Cerebellar cortex (tissue), 1 donor: ENCODE data around the gene DNER.

Source experiments
- DNase-seq: peaks from one replicate; pipeline ENCODE4 v3.0.0-alpha.2; 2015; ENCODE audit warnings: low spot score

Gene DNER

DNA sequence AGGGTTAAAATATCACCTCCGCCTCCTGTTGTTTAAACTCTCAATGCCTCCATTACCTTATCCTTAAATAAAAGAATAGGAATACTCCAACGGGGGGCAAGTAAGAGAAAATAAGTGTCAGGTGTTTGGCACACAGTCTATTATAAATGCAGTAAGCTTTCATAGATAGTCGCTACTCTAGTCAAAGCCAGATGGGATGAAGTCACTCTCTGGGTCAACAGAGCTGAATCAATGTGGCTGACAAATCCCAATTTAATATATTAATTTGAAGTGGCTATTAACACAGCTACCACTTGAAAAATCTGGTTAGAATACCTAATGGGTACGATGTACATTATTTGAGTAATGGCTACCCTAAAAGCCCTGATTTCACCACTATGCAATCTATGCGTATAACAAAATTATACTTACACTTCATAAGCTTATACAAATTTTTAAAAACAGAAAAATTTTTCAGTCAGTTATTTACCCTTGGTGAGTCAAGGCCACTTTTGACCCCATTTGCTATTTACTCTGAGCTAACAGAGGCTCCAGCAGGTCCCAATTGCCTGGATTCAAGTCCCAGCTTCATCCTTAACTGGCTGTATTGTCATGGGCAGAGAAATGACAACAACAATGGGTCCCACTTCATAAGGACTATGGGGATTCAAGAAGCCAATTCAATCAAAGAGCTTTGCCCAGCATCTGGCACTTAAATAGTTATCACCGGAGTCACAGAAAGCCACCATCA is 275.8 kb downstream of the DNER start:
- DNase-seq = no peak

GRCh38 chr2:229437467-229437866 is 276.9 kb downstream of the DNER start:
- no peak for DNase-seq

- DNase-seq = no peak
Measured at GRCh38 chr2:229434187-229434586, 280.2 kb downstream of the DNER start.

- DNase-seq = no peak
Measured at GRCh38 chr2:229433351-229433750, 281.0 kb downstream of the DNER start.

DNA sequence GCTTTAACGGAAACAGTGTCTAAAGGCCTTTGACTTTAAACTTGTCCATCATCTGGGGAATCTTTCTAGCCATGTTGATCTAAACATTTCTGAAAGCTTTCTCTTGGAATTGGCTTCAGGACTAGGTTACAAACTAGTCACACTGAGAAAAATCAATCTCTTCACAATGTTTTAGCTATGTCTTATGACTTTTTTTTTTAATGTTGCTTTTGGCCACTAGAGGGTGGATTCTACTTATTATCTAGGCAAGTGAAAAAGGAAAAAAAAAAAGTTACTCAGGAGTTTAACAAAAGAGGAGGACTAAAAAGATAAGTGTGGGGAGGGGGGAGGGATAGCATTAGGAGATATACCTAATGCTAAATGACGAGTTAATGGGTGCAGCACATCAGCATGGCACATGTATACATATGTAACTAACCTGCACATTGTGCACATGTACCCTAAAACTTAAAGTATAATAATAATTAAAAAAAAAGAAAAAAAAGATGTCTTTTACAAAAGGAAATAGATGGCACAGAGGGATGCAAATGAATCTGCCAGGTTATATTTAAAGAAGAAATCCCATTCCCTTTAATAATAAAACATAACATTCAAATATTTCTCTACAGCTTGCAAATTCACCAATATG is 282.9 kb downstream of the DNER start:
- peak; percentile 48 for DNase-seq

GRCh38 chr2:229429589-229429988 is 284.8 kb downstream of the DNER start:
- DNase-seq = no peak

GRCh38 chr2:229426464-229426863 is 287.9 kb downstream of the DNER start:
- DNase-seq = no peak

GRCh38 chr2:229425598-229425997 is 288.8 kb downstream of the DNER start:
- no peak for DNase-seq

- peak; percentile 29 for DNase-seq
Measured at GRCh38 chr2:229422063-229422462, 292.3 kb downstream of the DNER start.

- DNase-seq = no peak
Measured at GRCh38 chr2:229419158-229419557, 295.2 kb downstream of the DNER start.

GRCh38 chr2:229417916-229418315 is 296.4 kb downstream of the DNER start:
- no peak for DNase-seq

DNA sequence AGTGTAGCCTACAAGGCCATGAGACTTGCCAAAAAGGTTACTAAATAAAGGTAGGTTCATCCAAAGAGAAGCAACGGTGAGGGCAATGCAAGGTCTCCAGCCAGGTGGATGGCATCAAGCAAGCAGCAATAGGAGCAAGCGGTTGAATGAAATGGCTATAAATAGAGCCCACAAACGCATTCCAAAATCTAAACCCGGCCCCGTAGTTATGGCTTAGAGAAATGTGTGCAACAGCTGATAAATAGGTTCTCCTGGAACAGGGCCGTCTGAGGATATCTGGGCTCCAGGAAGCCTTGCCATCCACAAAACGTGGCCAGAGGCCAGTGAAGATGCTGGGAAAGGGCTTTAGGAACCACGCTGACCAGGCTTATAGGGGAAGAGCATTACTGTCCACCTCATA is 297.2 kb downstream of the DNER start:
- DNase-seq = peak; percentile 26

DNA sequence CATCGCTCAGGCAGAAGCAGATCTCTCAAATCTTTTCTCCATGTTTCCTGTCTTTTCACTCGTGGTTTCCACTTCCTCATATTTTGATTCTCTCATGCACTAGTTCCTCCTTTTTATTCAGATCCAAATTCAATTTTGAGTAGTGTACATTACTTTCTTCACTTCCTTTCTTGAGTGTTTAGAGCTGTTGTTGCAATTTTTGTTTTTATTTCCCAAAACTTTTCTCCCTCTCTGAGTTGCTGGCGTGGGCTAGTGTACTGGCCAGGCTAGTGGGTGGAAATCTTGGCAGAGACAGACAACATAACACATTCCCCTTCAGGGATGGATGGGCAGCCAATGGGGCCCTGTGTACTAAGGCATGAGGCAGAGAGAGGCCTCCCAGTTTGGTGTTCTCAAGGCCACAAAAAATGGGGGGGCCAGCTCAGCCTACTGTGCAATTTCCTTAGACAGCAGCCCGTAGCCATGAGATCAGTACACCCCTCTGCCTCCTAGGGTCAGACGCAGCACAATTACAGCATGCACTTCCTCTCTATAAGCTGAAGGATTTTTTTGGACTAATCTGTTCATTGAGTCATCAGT is 298.1 kb downstream of the DNER start:
- no peak for DNase-seq

DNA sequence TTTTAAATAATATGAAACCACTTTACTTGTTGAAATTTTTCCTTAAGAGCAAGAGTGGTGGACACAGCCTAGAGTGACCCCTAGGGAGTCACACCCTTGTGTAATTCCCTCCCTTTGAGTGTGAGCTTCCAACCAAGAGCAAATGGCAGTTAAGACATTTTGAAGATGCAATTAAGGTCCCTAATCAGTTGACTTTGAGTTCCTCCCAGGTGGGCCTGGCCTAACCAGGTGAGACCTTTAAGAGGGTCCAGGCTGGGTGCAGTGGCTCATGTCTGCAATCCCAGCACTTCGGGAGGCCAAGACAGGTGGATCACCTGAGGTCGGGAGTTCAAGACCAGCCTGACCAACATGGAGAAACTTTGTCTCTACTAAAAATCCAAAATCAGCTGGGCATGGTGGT is 299.7 kb downstream of the DNER start:
- DNase-seq = no peak

DNA sequence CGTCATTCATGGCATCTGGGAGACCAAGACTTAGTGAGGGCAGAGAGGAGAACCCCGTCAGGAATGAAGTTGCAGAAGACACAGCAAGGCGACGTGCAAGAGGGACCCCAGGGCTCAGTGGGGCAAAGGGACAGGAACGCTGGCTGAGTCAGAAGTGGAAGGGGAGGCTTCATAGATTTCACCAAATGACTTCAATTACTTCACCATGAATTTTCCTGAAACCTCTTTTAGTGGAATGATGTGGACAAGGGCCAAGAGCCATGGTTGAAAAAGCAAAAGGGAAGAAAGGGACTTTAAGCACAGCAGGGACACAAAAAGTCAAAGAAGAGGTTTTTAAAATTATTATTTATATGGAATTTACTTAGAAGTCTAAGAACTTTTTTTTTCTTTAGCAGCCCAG is 301.7 kb downstream of the DNER start:
- DNase-seq = no peak

GRCh38 chr2:229410946-229411345 is 303.4 kb downstream of the DNER start:
- no peak for DNase-seq

DNA sequence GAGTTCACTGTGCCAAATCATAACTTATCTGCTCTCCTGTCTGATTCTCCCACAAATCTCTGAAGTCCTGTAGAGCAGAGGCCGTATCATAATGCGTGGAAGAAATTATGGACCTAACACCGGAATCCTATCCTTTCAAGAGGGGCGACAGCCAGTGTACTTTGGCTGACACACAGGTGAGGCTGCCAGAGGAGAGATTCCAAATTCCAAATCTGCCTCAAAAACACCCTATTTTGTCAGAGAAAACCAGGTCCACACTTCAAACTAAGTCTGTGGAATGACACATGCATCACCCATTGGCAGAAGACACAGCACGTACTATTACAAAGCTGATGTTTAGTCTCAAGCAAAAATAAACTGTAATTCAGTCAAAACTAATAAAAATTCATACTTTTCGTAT is 304.1 kb downstream of the DNER start:
- no peak for DNase-seq

- no peak for DNase-seq
Measured at GRCh38 chr2:229409751-229410181, 304.6 kb downstream of the DNER start.

DNA sequence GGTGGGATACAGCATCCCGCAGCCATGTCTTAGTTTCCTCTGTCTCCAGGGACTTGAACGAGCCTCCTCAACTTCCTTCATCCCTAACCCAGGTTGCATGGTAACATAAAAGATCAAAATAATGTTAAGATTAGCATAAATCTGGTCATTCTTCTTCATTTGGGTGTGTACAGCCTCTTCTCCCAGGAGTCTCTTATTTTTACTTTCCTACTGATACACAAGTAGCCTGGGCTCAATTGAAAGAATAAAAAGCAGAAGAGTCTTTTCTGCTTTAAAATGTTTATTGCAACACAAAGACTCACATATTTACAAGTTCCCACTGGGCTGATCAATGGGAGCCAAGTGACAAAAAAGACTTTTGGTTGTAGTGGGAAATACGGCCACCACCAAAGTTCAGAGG is 305.4 kb downstream of the DNER start:
- DNase-seq = no peak

- no peak for DNase-seq
Measured at GRCh38 chr2:229408356-229408755, 306.0 kb downstream of the DNER start.

GRCh38 chr2:229407170-229407569 is 307.2 kb downstream of the DNER start:
- no peak for DNase-seq

DNA sequence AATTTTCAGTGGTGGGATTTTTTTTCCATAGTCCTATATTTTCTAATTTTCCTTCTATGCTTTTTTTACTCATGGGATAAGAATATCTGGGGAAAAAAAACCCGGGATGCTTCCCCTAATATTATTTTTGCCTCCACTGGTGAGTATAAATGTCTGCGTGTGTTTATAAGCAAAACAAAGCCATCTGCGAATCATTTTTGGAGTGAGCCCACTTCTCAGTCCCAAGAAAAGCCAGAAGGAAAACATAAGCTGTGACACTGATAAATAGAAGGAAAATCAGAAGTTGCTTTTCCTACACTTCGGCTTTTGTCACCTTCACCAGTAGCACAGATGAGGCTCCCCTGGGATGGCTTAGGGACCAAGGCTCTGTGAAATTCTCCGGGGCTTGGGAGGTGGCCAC is 308.6 kb downstream of the DNER start:
- no peak for DNase-seq

GRCh38 chr2:229403296-229403695 is 311.1 kb downstream of the DNER start:
- DNase-seq = no peak
